Epithelial cell of umbilical artery (primary cell): ENCODE results near the gene NTHL1. TPM values are rescaled to one million over a fixed set of nuclear protein-coding genes. Genes with fewer than 3 reads are reported as not detected.

ENCODE experiments used
- total RNA-seq: library from RNA; depleted of rRNA; stranded (reverse); fragments of >200 nt; gene quantifications from 2 replicates; pipeline ENCODE4 v1.2.3, GENCODE V29; 2014

NTHL1 gene
- total RNA-seq, result 72.1 and 79.2 TPM in 2 replicates

GRCh38 chr16:2047330-2048115 lies at the start of gene NTHL1, which contains the start of gene TSC2:
Gene NTHL1, minus strand, starts transcription at chr16:2047834. Its CDS starts 11 bp downstream, at chr16:2047823.
Gene TSC2, plus strand, starts transcription at chr16:2047985. Its CDS starts 631 bp downstream, at chr16:2048616.

GRCh38 chr16:2026461-2027023 lies 21.1 kb downstream of the NTHL1 start, which contains the start of gene NHERF2:
Gene NHERF2, plus strand, starts transcription at chr16:2026902. Its CDS starts 104 bp downstream, at chr16:2027006.

GRCh38 chr16:2019518-2019920 lies 28.1 kb downstream of the NTHL1 start, which contains the start of gene NPW:
Gene NPW, plus strand, starts transcription at chr16:2019785.

GRCh38 chr16:2009791-2010510 lies 37.7 kb downstream of the NTHL1 start, which contains the start of gene ZNF598:
Gene ZNF598, minus strand, starts transcription at chr16:2009821.

Other genes with a start within 250 kb of the NTHL1 start
- gene HAGH, start 221.0 kb downstream of the NTHL1 start, total RNA-seq, result 78.4 and 81.5 TPM in 2 replicates
- gene FAHD1, start 220.6 kb downstream of the NTHL1 start, total RNA-seq, result 126 and 137 TPM in 2 replicates
- gene MEIOB, start 175.7 kb downstream of the NTHL1 start, total RNA-seq, result under 0.01 and 0.30 TPM in 2 replicates
- gene HS3ST6, start 129.4 kb downstream of the NTHL1 start, total RNA-seq, result not detected in 2 replicates
- gene MSRB1, start 104.6 kb downstream of the NTHL1 start, total RNA-seq, result 6.5 and 8.1 TPM in 2 replicates
- gene RPL3L, start 93.1 kb downstream of the NTHL1 start, total RNA-seq, result not detected in 2 replicates
- gene NDUFB10, start 88.3 kb downstream of the NTHL1 start, total RNA-seq, result 143 and 149 TPM in 2 replicates
- gene RPS2, start 83.0 kb downstream of the NTHL1 start, total RNA-seq, result 1,321 and 2,704 TPM in 2 replicates
- gene RNF151, start 81.0 kb downstream of the NTHL1 start, total RNA-seq, result not detected in 2 replicates
- 56.5 and 105 TPM in 2 replicates for gene TBL3, start 75.8 kb downstream of the NTHL1 start, total RNA-seq
- not detected in 2 replicates for gene NOXO1, start 66.4 kb downstream of the NTHL1 start, total RNA-seq
- gene GFER, start 63.6 kb downstream of the NTHL1 start, total RNA-seq, result 18.7 and 20.1 TPM in 2 replicates
- 4.3 and 4.9 TPM in 2 replicates for gene SYNGR3, start 57.9 kb downstream of the NTHL1 start, total RNA-seq
- 18.1 and 18.2 TPM in 2 replicates for gene ZNF598, start 38.0 kb downstream of the NTHL1 start, total RNA-seq
- gene NPW, start 28.0 kb downstream of the NTHL1 start, total RNA-seq, result 2.0 TPM in 1 of 2 replicates, not detected in the other
- 21.8 and 46.0 TPM in 2 replicates for gene NHERF2, start 20.9 kb downstream of the NTHL1 start, total RNA-seq
- 32.8 and 36.2 TPM in 2 replicates for gene TSC2, start 151 bp upstream of the NTHL1 start, total RNA-seq
- 40.4 and 45.8 TPM in 2 replicates for gene PKD1, start 88.1 kb upstream of the NTHL1 start, total RNA-seq
- 1.6 and 1.8 TPM in 2 replicates for gene RAB26, start 100.8 kb upstream of the NTHL1 start, total RNA-seq
- gene TRAF7, start 107.9 kb upstream of the NTHL1 start, total RNA-seq, result 79.5 and 81.9 TPM in 2 replicates
- gene CASKIN1, start 148.8 kb upstream of the NTHL1 start, total RNA-seq, result 0.32 TPM in 1 of 2 replicates, not detected in the other
- 14.0 and 18.5 TPM in 2 replicates for gene MLST8, start 157.6 kb upstream of the NTHL1 start, total RNA-seq
- 3.3 and 8.1 TPM in 2 replicates for gene BRICD5, start 163.0 kb upstream of the NTHL1 start, total RNA-seq
- 24.2 and 28.3 TPM in 2 replicates for gene PGP, start 167.0 kb upstream of the NTHL1 start, total RNA-seq
- gene E4F1, start 175.8 kb upstream of the NTHL1 start, total RNA-seq, result 30.2 and 36.2 TPM in 2 replicates
- 0.97 and 1.4 TPM in 2 replicates for gene DNASE1L2, start 188.6 kb upstream of the NTHL1 start, total RNA-seq
- 33.8 and 45.7 TPM in 2 replicates for gene ECI1, start 203.8 kb upstream of the NTHL1 start, total RNA-seq
- gene RNPS1, start 220.3 kb upstream of the NTHL1 start, total RNA-seq, result 67.0 and 81.9 TPM in 2 replicates